HCT116 (cell line): ENCODE results near the gene ATP6V0B. TPM values are rescaled to one million over a fixed set of nuclear protein-coding genes. Genes with fewer than 3 reads are reported as not detected.

ENCODE experiments used
- ATAC-seq: fragments of 200-7000 bp; cut with Tn5 transposase; 2 replicates; pipeline ENCODE4 v1.9.1; 2020; ENCODE audit warnings: mild to moderate bottlenecking, moderate library complexity
- BruUV-seq: library from RNA; stranded (reverse); fragments of 400-500 nt; replicated peaks from 2 replicates; lab custom pipeline; 2021; lab: Mats Ljungman, UMichigan
- CTCF ChIA-PET: fragments of 300-600 bp; sonication (Branson Sonifier 250); formaldehyde crosslinking; loops from one replicate; lab custom pipeline; 2021; ENCODE audit warnings: antibody characterized with exemption; lab: Charles Lee
- POLR2A ChIA-PET: fragments of 300-600, 350-600 bp; sonication (Branson Sonifier 250); formaldehyde crosslinking; loops from one replicate; lab custom pipeline; 2021; ENCODE audit warnings: antibody characterized with exemption; lab: Charles Lee
- RAD21 ChIA-PET, 2 experiments: fragments of 300-600 bp; sonication (Branson Sonifier 250); formaldehyde crosslinking; loops; one replicate each; lab custom pipeline; 2023; ENCODE audit warnings: low total read pairs in 2 of 2; ENCODE audit not compliant: uncharacterized antibody in 2 of 2, unreplicated experiment in 2 of 2, low non-redundant PET in 1 of 2; lab: Charles Lee
- DNase-seq: peaks from one replicate; pipeline ENCODE4 v3.0.0-alpha.2; 2010; ENCODE audit warnings: low read depth, low spot score
- H2AFZ ChIP-seq: fragments of 200-600 bp; shearing (Covaris generic), sonication (generic); 2 replicates; pipeline ENCODE4 v1.6.1; 2017; ENCODE audit warnings: low read depth, mixed run types, mixed read lengths, antibody characterized with exemption, low read length; ENCODE audit not compliant: poor library complexity, severe bottlenecking
- H3K27ac ChIP-seq: 2 replicates; pipeline ENCODE4 v1.5.1; 2012; ENCODE audit warnings: low read depth, low read length
- H3K27me3 ChIP-seq: fragments of 200-600 bp; sonication (generic); 2 replicates; pipeline ENCODE4 v1.6.1; 2016; ENCODE audit warnings: mixed run types, low read length, mixed read lengths; ENCODE audit not compliant: insufficient read depth
- H3K36me3 ChIP-seq, 2 experiments: fragments of 200-500 bp in 1 of 2; fragments of 200-600 bp in 1 of 2; sonication (Bioruptor generic) in 1 of 2; sonication (generic) in 1 of 2; 2 replicates each; pipeline versions ENCODE4 v1.5.1 to v1.6.1; 2014 to 2016; ENCODE audit warnings: low read length in 2 of 2, inconsistent platforms in 1 of 2, mixed read lengths in 1 of 2, mixed run types in 1 of 2; ENCODE audit not compliant: insufficient read depth in 2 of 2, control insufficient read depth in 1 of 2
- H3K4me1 ChIP-seq, 2 experiments: fragments of 200-600 bp in 1 of 2; sonication (generic) in 1 of 2; 2 replicates each; pipeline versions ENCODE4 v1.5.1 to v1.6.1; 2012 to 2017; ENCODE audit warnings: low read length in 2 of 2, inconsistent platforms in 1 of 2, mild to moderate bottlenecking in 1 of 2, mixed read lengths in 1 of 2, mixed run types in 1 of 2, moderate library complexity in 1 of 2; ENCODE audit not compliant: insufficient read depth in 2 of 2, control insufficient read depth in 1 of 2
- H3K4me2 ChIP-seq: fragments of 200-600 bp; sonication (generic); 2 replicates; pipeline ENCODE4 v1.6.1; 2017; ENCODE audit warnings: mixed run types, low read length, mixed read lengths
- H3K4me3 ChIP-seq, 2 experiments: fragments of 200-600 bp in 1 of 2; sonication (generic) in 1 of 2; replicated peaks in 1 of 2; 2 replicates each; pipeline ENCODE4 v1.5.1; 2011 to 2016; ENCODE audit warnings: low read length in 2 of 2, control low read depth in 1 of 2, low read depth in 1 of 2, mild to moderate bottlenecking in 1 of 2, mixed read lengths in 1 of 2, mixed run types in 1 of 2
- H3K79me2 ChIP-seq: fragments of 200-600 bp; sonication (generic); 2 replicates; pipeline ENCODE4 v1.6.1; 2017; ENCODE audit warnings: mild to moderate bottlenecking, mixed run types, low read length, moderate library complexity, mixed read lengths; ENCODE audit not compliant: insufficient read depth
- H3K9ac ChIP-seq: fragments of 200-600 bp; sonication (generic); 2 replicates; pipeline ENCODE4 v1.6.1; 2016; ENCODE audit warnings: low read length, mixed read lengths
- H3K9me2 ChIP-seq: fragments of 200-600 bp; sonication (generic), shearing (Covaris generic); 2 replicates; pipeline ENCODE4 v1.6.1; 2017; ENCODE audit warnings: mixed run types, mild to moderate bottlenecking, moderate library complexity; ENCODE audit not compliant: insufficient read depth
- H3K9me3 ChIP-seq, 2 experiments: fragments of 200-500 bp in 1 of 2; fragments of 200-600 bp in 1 of 2; sonication (Bioruptor generic) in 1 of 2; sonication (generic) in 1 of 2; 2 replicates each; pipeline ENCODE4 v1.6.1; 2014 to 2017; ENCODE audit warnings: low read length in 2 of 2, mixed read lengths in 2 of 2, inconsistent platforms in 1 of 2, low read depth in 1 of 2, mild to moderate bottlenecking in 1 of 2, mixed run types in 1 of 2, moderate library complexity in 1 of 2; ENCODE audit not compliant: control insufficient read depth in 1 of 2, insufficient read depth in 1 of 2
- H4K20me1 ChIP-seq: fragments of 200-600 bp; sonication (generic), shearing (Covaris generic); 2 replicates; pipeline ENCODE4 v1.6.1; 2017; ENCODE audit warnings: mixed run types, mild to moderate bottlenecking, moderate library complexity; ENCODE audit not compliant: insufficient read depth
- CEBPB ChIP-seq: IDR thresholded peaks from 2 replicates; pipeline ENCODE4 v1.6.1; 2012; ENCODE audit warnings: low read depth
- EGR1 ChIP-seq: IDR thresholded peaks from 2 replicates; pipeline ENCODE4 v1.6.1; 2012; ENCODE audit warnings: low read depth
- EZH2phosphoT487 ChIP-seq: fragments of 200-600 bp; IDR thresholded peaks from 2 replicates; pipeline ENCODE4 v1.6.1; 2018; ENCODE audit warnings: antibody characterized with exemption, borderline replicate concordance
- FOSL1 ChIP-seq: IDR thresholded peaks from 2 replicates; pipeline ENCODE4 v1.6.1; 2012; ENCODE audit warnings: low read depth
- MAX ChIP-seq: IDR thresholded peaks from 2 replicates; pipeline ENCODE4 v1.6.1; 2012
- RAD21 ChIP-seq: IDR thresholded peaks from 2 replicates; pipeline ENCODE4 v1.6.1; 2012; ENCODE audit warnings: low read depth, mild to moderate bottlenecking
- REST ChIP-seq: IDR thresholded peaks from 2 replicates; pipeline ENCODE4 v1.6.1; 2012; ENCODE audit warnings: low read depth
- SRF ChIP-seq: IDR thresholded peaks from 2 replicates; pipeline ENCODE4 v1.6.1; 2012; ENCODE audit warnings: low read depth
- ZBTB33 ChIP-seq: IDR thresholded peaks from 2 replicates; pipeline ENCODE4 v1.6.1; 2011; ENCODE audit warnings: mild to moderate bottlenecking, low read length, moderate library complexity; ENCODE audit not compliant: insufficient replicate concordance; ENCODE audit errors: extremely low read depth
- ZFX ChIP-seq: fragments of 450-650 bp; IDR thresholded peaks from 2 replicates; pipeline ENCODE4 v1.6.1; 2017
- intact Hi-C: fragments of 100-400 bp; cut with micrococcal nuclease; formaldehyde crosslinking; loops from 2 replicates; pipeline ENCODE4 v1.10.0; 2022
- total RNA-seq: library from RNA; stranded (reverse); gene quantifications from one replicate; pipeline ENCODE4 v1.2.1, GENCODE V29; 2021; ENCODE audit not compliant: unreplicated experiment

The ATP6V0B gene
- total RNA-seq, 1 experiment from 2014 or later: 122 TPM

GRCh38 chr1:43982241-43982640 is 7.5 kb downstream of the ATP6V0B start (continued):
- TF ChIP-seq ZBTB33 (no peak), CEBPB (no peak), EGR1 (no peak)

- no peak for DNase-seq
- H3K27me3 ChIP-seq: no peaks in the 10 kb centered on the region
Measured at GRCh38 chr1:43982808-43983207, 8.0 kb downstream of the ATP6V0B start.

More at GRCh38 chr1:43982808-43983207, 8.0 kb downstream of the ATP6V0B start:
- intact Hi-C loops: no loop called here
- BruUV-seq: no TSS peak
- H3K79me2 ChIP-seq: peaks cover 51% of the 10 kb centered on the region
- no peaks in the 10 kb centered on the region for H4K20me1 ChIP-seq
- H3K9me3 ChIP-seq: no peaks in the 10 kb centered on the region
- H3K27ac ChIP-seq: no peak overlapping the region
- no peak overlapping the region for H3K4me2 ChIP-seq
- ChIA-PET RAD21 (no interaction called here), CTCF (no interaction called here), POLR2A (no interaction called here)
- no peak overlapping the region for H3K9ac ChIP-seq
- TF ChIP-seq REST: no peak
- TF ChIP-seq SRF: no peak
- no peak for TF ChIP-seq ZBTB33
- TF ChIP-seq FOSL1: no peak
- no peak for TF ChIP-seq RAD21
- TF ChIP-seq ZFX: no peak
- TF ChIP-seq MAX: no peak
- no peak for TF ChIP-seq EZH2phosphoT487
- H3K4me3 ChIP-seq: no peak overlapping the region
- no peak overlapping the region for H2AFZ ChIP-seq
- peaks cover 6 to 53% of the 10 kb centered on the region in 2 experiments; a peak in 2 of 4 replicates for H3K36me3 ChIP-seq
- peaks cover 7 to 22% of the 10 kb centered on the region in 2 experiments; a peak in 3 of 4 replicates for H3K4me1 ChIP-seq
- no peaks in the 10 kb centered on the region for H3K9me2 ChIP-seq
- ATAC-seq: no peak
